Measurements from ENCODE around the gene EGFL7. TPM values are rescaled to one million over a fixed set of nuclear protein-coding genes. Genes with fewer than 3 reads are reported as not detected.
A peak's percentile ranks its signal among the peaks of the same experiment; 100 is the strongest.

The EGFL7 gene
- total RNA-seq, 2 donors from 2014 or later, result 31.5 to 34.0 TPM

GRCh38 chr9:136628268-136628667 lies 34.4 kb upstream of the EGFL7 start:
- Histone ChIP-seq H3K9ac (ENCODE audit: extremely low read depth, low read length, poor library complexity, severe bottlenecking) (no peak overlapping the region), H3K4me1 (ENCODE audit: control insufficient read depth, insufficient read depth, low read length) (peaks cover 9% of the 10 kb centered on the region), H3K9me3 (ENCODE audit: control insufficient read depth, low read length) (no peaks in the 10 kb centered on the region), H3K4me3 (ENCODE audit: low read length) (no peak overlapping the region), H3K27ac (ENCODE audit: low read depth, low read length) (no peak overlapping the region), H3K27me3 (ENCODE audit: control insufficient read depth, insufficient read depth, low read length, poor library complexity, severe bottlenecking) (peaks cover 66% of the 10 kb centered on the region), H3K36me3 (ENCODE audit: control insufficient read depth, insufficient read depth, low read length) (no peaks in the 10 kb centered on the region)
- TF ChIP-seq CTCF (conservative IDR thresholded peaks at IDR 0.05), result no peak
- Mint-ChIP-seq H3K27ac (no peak overlapping the region), H3K27me3 (ENCODE audit: insufficient read depth) (peaks cover 51% of the 10 kb centered on the region), H3K4me3 (no peak overlapping the region), H3K4me1 (no peaks in the 10 kb centered on the region), H3K9me3 (no peaks in the 10 kb centered on the region), H3K36me3 (ENCODE audit: low read depth) (no peaks in the 10 kb centered on the region)
- no peak for DNase-seq
- 89 to 94% methylated on average over 10 to 26 of the region's 26 CpGs for WGBS, 2 experiments (ENCODE audit: insufficient coverage in 1 of 2, insufficient read length in 1 of 2)

- H3K36me3 ChIP-seq (ENCODE audit: control insufficient read depth, insufficient read depth, low read length), result no peaks in the 10 kb centered on the region
- Mint-ChIP-seq H3K27ac (no peak overlapping the region), H3K27me3 (ENCODE audit: insufficient read depth) (peaks cover 46% of the 10 kb centered on the region), H3K9me3 (no peaks in the 10 kb centered on the region), H3K4me3 (no peak overlapping the region), H3K4me1 (no peaks in the 10 kb centered on the region), H3K36me3 (ENCODE audit: low read depth) (no peaks in the 10 kb centered on the region)
- H3K4me3 ChIP-seq (ENCODE audit: low read length), result no peak overlapping the region
- no peaks in the 10 kb centered on the region for H3K9me3 ChIP-seq (ENCODE audit: control insufficient read depth, low read length)
- 87 to 95% methylated on average over 6 to 22 of the region's 22 CpGs for WGBS, 2 experiments (ENCODE audit: insufficient coverage in 1 of 2, insufficient read length in 1 of 2)
- no peak for TF ChIP-seq CTCF (conservative IDR thresholded peaks at IDR 0.05)
- peaks cover 9% of the 10 kb centered on the region for H3K4me1 ChIP-seq (ENCODE audit: control insufficient read depth, insufficient read depth, low read length)
- H3K9ac ChIP-seq (ENCODE audit: extremely low read depth, low read length, poor library complexity, severe bottlenecking), result no peak overlapping the region
- peak; percentile 50 for DNase-seq
- peaks cover 60% of the 10 kb centered on the region for H3K27me3 ChIP-seq (ENCODE audit: control insufficient read depth, insufficient read depth, low read length, poor library complexity, severe bottlenecking)
- no peak overlapping the region for H3K27ac ChIP-seq (ENCODE audit: low read depth, low read length)
These were observed 33.5 kb upstream of the EGFL7 start for GRCh38 chr9:136629001-136629878.

GRCh38 chr9:136629879-136630661 lies 32.6 kb upstream of the EGFL7 start:
- no peaks in the 10 kb centered on the region for H3K36me3 Mint-ChIP-seq (ENCODE audit: low read depth)
- no peak overlapping the region for H3K27ac Mint-ChIP-seq
- Histone ChIP-seq H3K4me3 (ENCODE audit: low read length) (no peak overlapping the region), H3K9ac (ENCODE audit: extremely low read depth, low read length, poor library complexity, severe bottlenecking) (no peak overlapping the region), H3K36me3 (ENCODE audit: control insufficient read depth, insufficient read depth, low read length) (no peaks in the 10 kb centered on the region), H3K27me3 (ENCODE audit: control insufficient read depth, insufficient read depth, low read length, poor library complexity, severe bottlenecking) (peaks cover 52% of the 10 kb centered on the region), H3K9me3 (ENCODE audit: control insufficient read depth, low read length) (no peaks in the 10 kb centered on the region), H3K27ac (ENCODE audit: low read depth, low read length) (no peak overlapping the region), H3K4me1 (ENCODE audit: control insufficient read depth, insufficient read depth, low read length) (peaks cover 9% of the 10 kb centered on the region)
- no peaks in the 10 kb centered on the region for H3K4me1 Mint-ChIP-seq
- peak; percentile 93 for DNase-seq
- WGBS, 2 experiments (ENCODE audit: insufficient coverage in 1 of 2, insufficient read length in 1 of 2), result 50 to 56% methylated on average over 10 to 19 of the region's 19 CpGs
- H3K9me3 Mint-ChIP-seq, result no peaks in the 10 kb centered on the region
- H3K27me3 Mint-ChIP-seq (ENCODE audit: insufficient read depth), result peaks cover 42% of the 10 kb centered on the region
- peak; percentile 80 for TF ChIP-seq CTCF (conservative IDR thresholded peaks at IDR 0.05)
- H3K4me3 Mint-ChIP-seq, result no peak overlapping the region
